GM19023 (cell line): ENCODE measurements around the gene SH3BP2.

Experiments
- ATAC-seq: cut with Tn5 transposase; IDR thresholded peaks from one replicate; pipeline ENCODE4 v1.9.1; 2021; ENCODE audit warnings: mild to moderate bottlenecking, moderate library complexity; ENCODE audit not compliant: unreplicated experiment

SH3BP2 gene

DNA sequence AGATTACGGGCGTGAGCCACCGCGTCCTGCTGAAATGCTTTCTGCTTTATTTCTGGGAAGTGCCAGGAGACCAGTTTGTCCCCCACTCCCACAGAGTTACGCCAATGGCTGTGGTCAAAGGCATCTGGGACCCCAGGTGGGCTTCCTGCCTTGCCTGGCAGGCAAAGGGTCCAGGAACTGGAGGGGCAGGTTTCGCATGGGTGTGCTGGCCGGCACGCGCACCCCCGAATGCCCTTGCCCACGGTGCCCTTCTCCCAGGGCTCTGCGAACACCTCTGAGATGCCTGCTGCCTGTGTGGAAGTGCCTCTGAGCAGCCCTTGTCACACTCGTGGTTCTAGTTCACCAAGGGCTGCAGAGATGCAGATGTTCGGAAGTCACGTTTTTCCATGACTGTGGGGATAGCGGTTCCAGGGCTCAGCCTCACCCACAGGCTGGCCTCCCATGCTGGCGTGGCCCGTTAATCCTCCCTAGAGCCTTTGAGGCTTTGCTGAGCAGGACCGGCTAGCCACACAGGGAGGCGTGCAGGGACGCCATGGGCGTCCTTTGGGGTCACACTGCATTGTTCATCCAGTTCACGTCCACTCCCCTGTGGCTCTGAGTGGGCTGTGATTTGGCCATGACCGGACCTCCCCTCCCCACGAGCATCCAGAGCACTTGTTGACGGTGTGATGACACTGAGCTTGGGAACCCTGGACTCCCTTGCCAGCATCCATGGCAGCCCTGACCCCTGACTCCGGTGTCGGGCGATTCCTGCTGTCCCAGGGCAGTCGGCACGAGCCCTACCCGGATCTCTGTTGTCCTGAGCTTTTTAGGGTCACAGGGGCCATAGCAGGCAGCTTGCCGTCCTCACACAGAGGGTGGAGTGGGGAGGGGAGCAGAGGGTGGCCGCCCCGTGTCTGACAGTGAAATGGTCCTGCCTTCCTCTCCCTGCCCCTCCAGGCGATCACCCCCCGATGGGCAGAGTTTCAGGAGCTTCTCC lies 38.0 kb downstream of the SH3BP2 start:
- no peak for ATAC-seq

DNA sequence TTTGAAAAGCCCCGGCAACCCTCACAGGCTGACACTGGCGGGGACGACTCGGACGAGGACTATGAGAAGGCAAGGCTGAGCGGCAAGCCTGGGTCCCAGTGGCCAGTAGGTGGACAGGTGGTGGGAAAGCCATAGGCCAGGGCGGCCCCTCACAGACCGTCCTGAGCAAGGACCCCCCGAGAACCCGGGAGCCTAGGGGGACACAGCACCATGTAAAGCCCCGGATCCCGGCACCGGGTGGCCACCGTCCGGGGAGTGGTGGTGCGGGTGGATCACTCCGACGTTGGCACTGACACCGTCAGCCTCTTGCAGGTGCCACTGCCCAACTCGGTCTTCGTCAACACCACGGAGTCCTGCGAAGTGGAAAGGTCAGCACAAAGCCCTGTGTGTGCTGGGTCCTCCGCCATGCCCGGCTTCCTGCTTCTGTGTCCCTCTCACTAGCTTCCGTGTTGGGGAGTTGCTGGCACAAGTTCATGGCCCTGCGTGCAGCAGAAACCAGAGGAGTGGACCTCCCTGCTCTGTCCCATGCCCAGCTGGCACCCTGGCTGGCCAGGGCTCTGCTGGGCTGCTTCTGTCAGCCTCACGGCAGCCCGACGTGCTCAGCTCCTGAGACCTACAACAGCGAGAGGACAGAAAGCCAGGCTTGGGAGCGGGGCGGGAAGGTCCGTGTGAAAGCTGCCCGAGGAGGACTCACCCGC lies 38.9 kb downstream of the SH3BP2 start:
- ATAC-seq: no peak

DNA sequence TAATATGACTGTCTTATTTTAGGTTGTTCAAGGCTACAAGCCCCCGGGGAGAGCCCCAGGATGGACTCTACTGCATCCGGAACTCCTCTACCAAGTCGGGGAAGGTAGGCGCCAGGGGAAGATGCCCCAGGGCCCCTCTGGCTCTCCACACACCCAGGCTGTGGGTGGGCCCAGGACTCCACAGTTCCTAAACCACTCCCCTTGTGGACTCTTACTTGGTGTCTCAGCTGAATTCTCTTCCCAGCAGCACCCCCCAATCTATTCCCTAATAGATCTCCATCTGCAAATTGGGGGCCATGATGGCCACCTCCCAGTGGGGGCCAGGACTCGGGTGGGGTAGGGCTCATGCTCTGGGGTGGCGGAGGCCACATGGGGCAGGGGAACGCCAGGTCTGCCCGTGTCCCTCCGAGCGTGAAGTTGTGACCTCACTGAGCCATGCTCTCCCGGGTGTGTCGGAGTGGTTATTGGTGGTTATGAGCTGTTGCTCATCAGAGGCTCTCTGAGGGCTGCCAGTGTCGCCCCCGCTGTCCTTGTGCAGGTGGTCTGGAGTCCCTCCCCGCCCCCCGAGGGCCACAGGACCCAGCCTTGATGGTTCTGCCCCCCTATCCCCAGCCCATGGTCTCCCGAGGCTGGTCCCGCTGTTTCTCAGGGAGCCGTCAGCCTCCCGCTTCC lies 39.6 kb downstream of the SH3BP2 start:
- peak; percentile 75 for ATAC-seq

DNA sequence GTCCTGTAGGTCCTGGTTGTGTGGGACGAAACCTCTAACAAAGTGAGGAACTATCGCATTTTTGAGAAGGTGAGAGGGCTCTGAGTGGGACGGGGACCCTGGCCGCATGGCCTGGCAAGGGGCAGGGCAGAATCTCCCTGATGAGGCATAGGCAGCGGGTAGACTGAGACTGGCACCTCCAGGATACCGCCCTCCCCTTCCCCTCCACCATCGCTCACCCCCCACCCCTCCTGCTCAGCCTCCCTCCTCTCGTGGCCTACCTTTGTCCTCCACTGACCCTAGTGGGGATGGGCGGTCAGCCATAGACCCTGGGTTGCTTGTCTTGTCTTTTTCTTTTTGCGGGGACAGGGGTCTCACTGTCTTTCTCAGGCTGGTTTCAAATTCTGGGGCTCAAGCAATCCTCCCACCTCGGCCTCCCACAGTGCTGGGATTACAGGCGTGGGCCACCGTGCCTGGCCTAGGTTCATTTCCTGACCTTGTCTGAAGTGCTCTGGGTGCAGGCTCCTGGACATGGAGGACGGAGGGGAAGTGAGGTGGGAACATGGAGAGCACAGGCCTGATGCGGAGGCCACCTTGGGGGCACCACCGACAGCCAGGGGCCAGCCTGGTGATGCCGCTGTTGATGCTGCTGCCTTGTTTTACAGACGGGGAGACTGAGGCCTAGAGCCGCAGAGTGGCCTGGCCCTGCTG lies 40.2 kb downstream of the SH3BP2 start:
- ATAC-seq: no peak

DNA sequence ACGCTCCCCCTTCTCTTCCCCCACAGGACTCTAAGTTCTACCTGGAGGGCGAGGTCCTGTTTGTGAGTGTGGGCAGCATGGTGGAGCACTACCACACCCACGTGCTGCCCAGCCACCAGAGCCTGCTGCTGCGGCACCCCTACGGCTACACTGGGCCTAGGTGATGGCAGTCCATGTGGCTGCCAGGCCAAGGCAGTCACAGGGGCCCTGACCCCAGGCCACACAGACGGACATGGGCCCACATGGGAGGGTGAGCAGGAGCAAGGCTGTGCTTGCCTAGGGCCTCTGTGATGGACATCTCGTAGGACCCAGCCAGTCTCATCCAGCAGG lies 40.8 kb downstream of the SH3BP2 start:
- no peak for ATAC-seq

DNA sequence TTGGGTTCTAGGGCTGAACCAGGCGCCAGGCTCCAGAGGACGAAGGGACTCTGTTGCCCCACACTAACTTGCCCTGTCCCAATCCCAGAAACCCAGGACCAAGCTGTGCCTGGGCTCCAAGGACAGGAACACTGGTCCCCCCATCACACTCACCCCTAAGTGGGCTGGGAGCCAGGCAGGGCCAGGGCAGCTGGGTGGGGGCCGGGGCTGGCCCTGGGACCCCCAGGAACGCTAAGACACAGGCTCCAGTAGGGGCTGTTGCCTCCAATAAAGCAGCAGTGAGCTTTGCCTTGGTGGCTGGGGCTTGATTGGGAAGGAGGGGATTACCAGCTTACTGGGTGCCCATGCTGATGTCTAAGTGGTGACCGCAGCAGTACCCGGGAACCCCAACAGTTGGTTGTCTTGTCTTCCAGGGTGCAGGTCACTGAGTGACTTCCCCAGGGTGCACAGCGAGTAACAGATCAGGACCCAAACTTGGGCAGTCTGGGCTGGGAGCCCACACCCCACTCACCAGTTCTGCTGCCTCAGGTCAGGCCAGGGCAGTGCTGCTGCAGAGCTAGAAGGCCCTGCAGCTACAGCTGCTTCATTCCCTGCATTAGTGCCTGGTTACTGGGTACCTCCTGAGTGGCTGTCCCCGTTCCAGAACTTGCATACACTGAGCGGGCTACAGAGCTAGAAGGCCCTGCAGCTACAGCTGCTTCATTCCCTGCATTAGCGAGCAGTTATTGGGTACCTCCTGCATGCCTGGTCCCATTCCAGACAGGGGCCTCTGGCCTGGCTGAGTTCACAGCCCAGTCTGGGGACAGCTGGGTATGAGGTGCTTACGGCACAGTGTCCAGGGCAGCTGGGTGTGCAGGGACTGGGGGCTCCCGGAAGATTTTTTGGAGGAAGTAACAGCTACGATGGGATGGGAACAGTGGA lies 41.4 kb downstream of the SH3BP2 start:
- ATAC-seq: no peak

DNA sequence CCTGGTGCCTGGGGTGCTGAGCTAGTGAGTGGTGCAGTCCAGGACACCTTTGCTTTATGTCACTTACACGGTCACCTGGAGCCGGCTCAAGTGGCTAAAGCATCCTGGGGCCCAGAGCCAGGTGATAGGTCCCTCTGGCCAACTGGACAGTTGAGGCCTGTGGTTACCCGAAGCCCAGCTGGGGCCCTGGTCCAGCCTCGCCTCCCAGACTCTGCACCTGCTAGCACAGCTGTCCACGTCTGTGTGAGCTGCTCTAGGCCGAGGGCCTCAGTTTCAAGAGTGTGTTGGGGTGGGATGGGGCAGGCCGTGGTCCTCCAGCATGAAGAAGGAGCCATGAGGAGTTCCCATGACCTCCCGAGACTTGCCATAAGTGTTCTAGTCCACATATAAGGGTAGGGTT lies 43.1 kb downstream of the SH3BP2 start:
- ATAC-seq: no peak

DNA sequence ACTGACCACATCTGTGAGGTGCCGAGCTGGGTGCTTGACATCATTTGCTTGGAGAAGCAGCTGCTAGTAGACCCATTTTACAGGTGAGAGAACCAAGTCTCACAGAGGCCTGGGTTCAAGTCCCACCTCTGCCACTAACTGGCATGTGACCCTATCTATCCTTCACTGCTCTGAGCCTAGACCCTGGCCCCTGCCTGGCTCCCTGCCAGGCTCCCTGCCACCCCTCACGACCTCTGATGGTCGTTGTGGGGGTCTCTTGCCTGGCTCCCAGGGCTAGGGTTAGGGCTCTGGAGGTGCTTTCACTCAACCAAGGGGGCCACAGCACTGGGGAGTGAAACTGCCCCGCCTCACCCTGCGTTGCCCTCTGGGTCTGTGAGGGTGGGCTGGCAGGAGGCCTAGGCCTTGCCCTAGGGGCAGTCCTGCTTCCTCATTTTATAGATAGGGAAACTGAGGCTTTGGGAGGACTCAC lies 43.5 kb downstream of the SH3BP2 start:
- ATAC-seq: no peak

DNA sequence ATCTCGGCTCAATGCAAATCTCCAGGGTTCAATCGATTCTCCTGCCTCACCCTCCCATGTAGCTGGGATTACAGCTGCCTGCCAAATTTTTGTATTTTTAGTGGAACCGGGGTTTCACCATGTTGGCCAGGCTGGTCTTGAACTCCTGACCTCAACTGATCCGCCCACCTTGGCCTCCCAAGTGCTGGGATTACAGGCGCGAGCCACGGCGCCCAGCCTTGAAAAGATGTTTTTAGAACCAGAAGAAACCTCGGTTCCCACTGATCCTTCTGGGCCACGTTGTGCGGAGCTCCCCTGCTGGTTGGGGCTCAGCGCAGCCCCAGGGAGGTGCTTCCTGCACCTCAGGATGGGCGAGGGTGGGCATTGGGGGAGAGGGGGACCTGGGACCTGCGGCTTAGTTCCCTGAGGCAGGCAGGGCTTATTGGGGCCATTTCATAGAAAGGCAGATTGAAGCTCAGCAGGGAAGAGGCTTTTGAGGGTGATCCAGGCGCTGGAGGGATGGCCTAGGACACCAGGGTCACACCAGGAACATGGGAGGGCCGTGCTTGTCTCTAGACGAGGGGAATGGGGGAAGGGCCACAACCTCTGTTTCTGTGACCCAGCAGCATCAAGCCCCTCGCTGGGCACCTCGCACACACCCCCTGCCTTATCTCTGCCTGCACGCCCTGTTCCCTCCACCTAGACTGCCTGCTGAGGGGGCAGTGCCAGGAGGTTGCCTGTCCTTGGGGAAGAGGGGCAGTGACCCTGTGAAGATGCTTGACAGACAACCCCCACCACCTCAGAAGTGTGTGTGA lies 44.4 kb downstream of the SH3BP2 start:
- no peak for ATAC-seq

DNA sequence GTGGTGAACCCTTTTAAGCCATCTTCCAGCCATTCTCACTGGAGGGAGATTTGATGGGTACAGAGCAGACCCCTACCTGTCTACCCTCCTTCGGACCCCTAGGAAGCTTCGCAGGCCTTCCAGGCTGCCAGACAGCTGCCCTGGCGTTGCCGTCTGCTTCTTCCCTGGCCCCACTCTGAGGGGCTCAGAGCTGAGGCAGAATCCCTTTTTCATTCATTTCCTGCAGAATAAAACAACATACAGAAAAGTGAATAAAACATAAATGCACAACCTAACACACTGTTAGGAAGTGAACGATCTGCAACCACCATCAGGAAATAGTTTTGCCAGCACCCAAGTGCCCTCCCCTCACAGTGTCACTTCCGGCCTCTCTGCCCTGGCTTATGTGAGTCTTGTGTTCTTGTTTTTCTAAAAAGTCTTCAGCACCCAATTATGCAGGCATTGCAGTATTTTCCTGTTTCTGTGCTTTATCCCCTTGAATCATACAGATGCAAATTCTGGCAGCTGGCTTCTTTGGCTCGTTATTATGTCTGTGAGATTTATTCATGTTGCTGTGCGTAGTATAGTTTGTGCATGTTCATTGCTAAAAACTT lies 45.1 kb downstream of the SH3BP2 start:
- no peak for ATAC-seq

DNA sequence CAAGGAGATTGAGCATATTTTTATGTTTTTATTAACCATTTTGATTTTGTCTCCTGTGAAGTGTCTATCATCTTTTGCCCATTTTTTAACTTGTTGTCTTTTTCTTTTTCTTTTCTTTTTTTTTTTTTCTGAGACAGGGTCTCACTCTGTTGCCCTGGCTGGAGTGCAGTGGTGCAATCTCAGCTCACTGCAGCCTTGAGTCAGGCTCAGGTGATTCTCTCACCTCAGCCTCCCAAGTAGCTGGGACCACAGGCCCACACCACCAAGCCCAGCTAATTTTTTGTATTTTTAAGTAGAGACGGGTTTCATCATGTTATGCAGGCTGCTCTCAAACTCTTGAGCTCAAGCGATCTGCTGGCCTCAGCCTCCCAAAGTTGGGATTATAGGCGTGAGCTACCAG lies 46.2 kb downstream of the SH3BP2 start:
- no peak for ATAC-seq

DNA sequence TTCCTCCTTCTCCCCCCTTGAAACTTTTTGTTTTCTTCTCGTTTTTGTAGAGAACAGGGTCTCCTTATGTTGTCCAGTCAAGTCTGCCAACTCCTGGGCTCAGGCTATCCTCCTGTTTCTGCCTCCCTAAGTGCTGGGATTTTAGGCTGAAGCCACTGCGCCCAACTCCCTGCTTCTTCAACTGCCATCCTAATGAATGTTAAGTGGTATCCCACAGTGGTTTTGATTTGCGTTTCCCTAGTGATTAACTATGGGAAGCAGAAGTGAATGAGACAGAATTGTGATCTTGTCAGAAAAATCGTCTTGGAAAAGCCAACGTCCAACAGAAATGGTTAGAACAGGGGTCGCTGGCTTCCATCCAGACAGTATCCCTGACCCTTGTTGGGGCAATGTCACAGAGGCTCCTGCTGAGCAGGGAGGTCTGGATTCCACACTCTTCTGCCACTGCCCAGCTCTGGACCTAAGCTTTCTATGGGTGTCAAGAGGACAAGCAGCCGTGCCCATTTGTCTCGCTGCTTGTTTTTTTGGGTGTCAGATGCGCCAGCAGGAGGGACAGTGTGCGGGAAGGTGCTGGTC lies 49.9 kb downstream of the SH3BP2 start:
- ATAC-seq: no peak

DNA sequence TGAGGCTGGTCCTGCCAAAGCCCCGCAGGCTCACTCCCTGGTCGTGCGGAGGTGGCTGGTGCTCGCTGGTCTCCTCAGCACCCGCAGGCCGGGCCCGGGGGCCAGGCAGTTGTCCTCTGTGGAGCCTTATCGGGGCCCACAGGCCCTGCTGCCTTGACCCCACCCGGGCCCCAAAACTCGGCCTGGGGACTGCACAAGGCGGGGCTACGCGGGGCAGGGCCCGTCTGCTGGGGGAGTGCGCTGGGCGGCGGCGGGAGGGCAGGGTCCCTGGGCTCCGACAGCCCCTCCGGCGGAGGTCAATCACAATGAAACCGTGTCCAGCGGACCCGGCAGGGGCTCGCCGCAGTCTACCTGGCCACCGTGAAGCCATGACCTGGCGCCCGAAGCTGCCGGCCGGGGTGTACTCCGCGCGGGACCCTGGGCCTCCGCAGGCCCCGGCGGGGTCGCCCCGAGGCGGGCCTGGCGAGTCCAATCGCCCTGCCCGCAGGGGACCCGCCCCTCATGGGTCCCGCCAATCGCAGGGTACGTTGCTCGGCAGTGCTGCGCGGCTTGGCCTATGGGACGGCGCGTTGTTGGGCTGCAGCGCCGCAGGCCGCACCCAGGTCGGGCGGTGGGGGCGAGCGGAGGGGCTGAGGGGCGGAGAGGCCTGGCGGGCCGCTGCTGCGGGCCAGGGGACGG lies 50.5 kb downstream of the SH3BP2 start, which contains the start of gene ADD1:
Gene ADD1, plus strand, starts transcription at position 582 of the 678 bp plus-strand sequence. CDS start 32,072 bp downstream, outside the sequence.
- ATAC-seq: peak; percentile 86

DNA sequence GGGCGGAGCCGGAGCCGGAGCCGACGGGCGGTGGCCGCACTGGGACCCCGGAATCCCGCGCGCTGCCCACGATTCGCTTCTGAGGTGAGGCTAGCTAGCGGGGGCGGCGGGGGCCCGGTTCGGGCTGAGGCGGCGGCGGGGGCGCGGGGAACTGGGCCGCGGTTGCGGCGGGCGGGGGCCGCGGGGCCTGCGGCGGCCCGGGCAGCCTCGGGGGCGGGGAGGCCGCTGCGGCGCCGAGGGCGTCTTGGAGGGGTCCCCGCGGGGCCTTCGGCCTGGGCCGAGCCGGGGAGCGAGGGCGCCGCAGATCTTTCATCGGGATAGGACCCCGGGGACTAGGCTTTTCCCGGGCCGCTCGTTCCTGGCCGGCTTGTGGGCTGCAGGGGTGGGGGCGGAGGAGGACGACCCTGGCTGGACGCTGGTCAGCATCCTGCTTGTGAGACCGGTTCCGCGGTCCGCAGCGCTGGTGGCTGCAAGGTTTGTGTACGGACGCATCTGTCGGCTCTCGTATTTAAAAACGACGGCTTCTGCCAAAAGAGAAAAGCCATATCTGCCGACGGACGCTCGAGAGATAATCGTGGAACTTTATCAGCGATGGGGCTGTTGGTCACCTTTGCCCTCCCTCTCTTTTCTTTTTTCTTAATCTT lies 51.2 kb downstream of the SH3BP2 start:
- peak; percentile 11 for ATAC-seq

DNA sequence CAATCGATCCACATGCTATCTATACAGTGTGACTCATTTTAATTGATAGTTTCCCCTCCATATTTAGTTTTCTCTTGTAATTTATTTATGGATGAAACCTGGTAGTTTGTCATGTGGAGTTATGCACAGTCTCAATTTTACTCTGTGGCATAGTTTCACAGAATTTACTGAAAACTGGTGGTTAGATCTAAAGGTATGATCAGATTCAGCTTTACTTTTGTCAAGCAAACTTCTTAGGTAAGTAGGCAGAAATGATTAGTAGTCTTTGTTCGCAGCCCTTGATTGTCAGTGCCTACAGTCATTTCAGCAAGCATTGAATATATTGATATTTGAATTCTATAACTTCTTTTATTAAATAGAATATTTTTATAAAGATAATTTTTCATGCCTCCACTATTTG lies 53.3 kb downstream of the SH3BP2 start:
- no peak for ATAC-seq

DNA sequence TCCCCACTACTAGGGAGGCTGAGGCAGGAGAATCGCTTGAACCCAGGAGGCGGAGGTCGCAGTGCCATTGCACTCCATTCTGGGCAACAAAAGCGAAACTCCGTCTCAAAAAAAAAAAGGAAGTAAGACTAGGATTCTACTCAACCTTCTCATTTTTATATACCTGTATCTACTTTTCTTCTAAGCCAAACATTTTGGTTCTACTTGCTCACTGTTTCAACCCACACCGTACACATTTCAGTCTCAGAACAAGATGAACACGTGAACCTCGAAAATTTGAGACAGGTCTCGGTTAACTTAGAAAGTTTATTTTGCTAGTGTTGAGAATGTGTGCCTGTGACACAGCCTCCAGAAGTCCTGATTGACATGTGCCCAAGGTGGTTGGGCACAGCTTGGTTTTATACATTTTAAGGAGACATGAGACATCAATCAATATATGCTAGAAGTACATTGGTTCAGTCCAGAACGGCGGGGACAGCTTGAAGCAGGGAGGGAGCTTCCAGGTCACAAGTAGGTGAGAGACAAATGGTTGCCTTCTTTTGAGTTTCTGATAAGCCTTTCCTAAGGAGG lies 54.5 kb downstream of the SH3BP2 start:
- no peak for ATAC-seq

DNA sequence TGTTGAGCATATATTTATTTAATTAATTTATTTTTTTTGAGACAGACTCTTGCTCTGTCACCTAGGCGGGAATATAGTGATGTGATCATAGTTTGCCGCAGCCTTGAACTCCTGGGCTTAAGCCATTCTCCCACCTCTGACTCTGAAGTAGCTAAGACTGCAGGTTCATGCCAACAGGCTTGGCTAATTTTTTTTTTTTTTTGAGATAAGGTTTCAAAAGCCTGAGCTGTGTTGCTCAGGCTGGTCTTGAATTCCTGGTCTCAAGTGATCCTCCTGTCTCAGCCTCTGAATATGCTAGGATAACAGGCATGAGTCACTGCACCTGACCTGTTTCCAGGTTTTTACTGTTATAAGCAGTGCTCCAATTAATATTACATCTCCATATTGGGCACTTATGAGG lies 55.6 kb downstream of the SH3BP2 start:
- ATAC-seq: no peak
